GM12878 (cell line): Measurements from ENCODE around the gene ZNF618. TPM values are rescaled to one million over a fixed set of nuclear protein-coding genes. Genes with fewer than 3 reads are reported as not detected.

Experiments used
- ATAC-seq: fragments of 200-7000 bp; cut with Tn5 transposase; 3 replicates; pipeline ENCODE4 v1.9.1; 2020; ENCODE audit warnings: mild to moderate bottlenecking, moderate library complexity
- BruUV-seq: library from RNA; stranded (reverse); fragments of 400-500 nt; replicated peaks from 2 replicates; lab custom pipeline; 2021; lab: Mats Ljungman, UMichigan
- CTCF ChIA-PET: fragments of 300-600 bp; sonication (Branson Sonifier 250); formaldehyde crosslinking; extraction: SDS; loops from one replicate; lab custom pipeline; 2021; ENCODE audit warnings: inconsistent platforms; lab: Yijun Ruan, JAX
- POLR2A ChIA-PET: fragments of 350-600 bp; formaldehyde crosslinking; extraction: SDS; loops from one replicate; lab custom pipeline; 2021; ENCODE audit warnings: inconsistent platforms; lab: Charles Lee
- RAD21 ChIA-PET: fragments of 300-600 bp; sonication (Branson Sonifier 250); formaldehyde crosslinking; loops from one replicate; lab custom pipeline; 2023; ENCODE audit warnings: antibody characterized with exemption; ENCODE audit not compliant: unreplicated experiment; lab: Charles Lee
- SMC1A ChIA-PET: fragments of 300-600 bp; sonication (Branson Sonifier 250); formaldehyde crosslinking; loops from one replicate; lab custom pipeline; 2023; ENCODE audit not compliant: unreplicated experiment, uncharacterized antibody; lab: Charles Lee
- DNase-seq: peaks from one replicate; pipeline ENCODE4 v3.0.0-alpha.2; 2011; ENCODE audit warnings: low read depth, low spot score
- FAIRE-seq: peaks from 3 replicates; lab custom pipeline; 2011; peaks lifted over from hg19 to GRCh38; lab: Jason Lieb, UNC
- H2AFZ ChIP-seq: 2 replicates; pipeline ENCODE4 v1.6.0; 2011; ENCODE audit warnings: low read depth, low read length, control low read depth; ENCODE audit not compliant: control insufficient read depth
- H3K27ac ChIP-seq: 2 replicates; pipeline ENCODE4 v1.5.1; 2011; ENCODE audit warnings: control low read depth; ENCODE audit not compliant: control insufficient read depth, insufficient read depth
- H3K27me3 ChIP-seq, 2 experiments: replicated peaks in 1 of 2; 2 replicates each; pipeline versions ENCODE4 v1.6.0 to v1.6.1; 2011; ENCODE audit warnings: low read length in 1 of 2; ENCODE audit not compliant: control insufficient read depth in 2 of 2, insufficient read depth in 2 of 2
- H3K36me3 ChIP-seq, 2 experiments: 2 replicates each; pipeline ENCODE4 v1.5.1; 2011; ENCODE audit warnings: low read length in 1 of 2; ENCODE audit not compliant: control insufficient read depth in 2 of 2, insufficient read depth in 2 of 2
- H3K4me1 ChIP-seq: 2 replicates; pipeline ENCODE4 v1.6.1; 2011; ENCODE audit warnings: mild to moderate bottlenecking, low read length, moderate library complexity, mixed read lengths; ENCODE audit not compliant: control insufficient read depth, insufficient read depth
- H3K4me2 ChIP-seq: 2 replicates; pipeline ENCODE4 v1.6.0; 2011; ENCODE audit warnings: control low read depth; ENCODE audit not compliant: control insufficient read depth, insufficient read depth
- H3K4me3 ChIP-seq: fragments of 200-600 bp; sonication (generic); 2 replicates; pipeline ENCODE4 v1.5.1; 2016
- H3K79me2 ChIP-seq: 2 replicates; pipeline ENCODE4 v1.6.0; 2011; ENCODE audit warnings: low read length; ENCODE audit not compliant: control insufficient read depth, insufficient read depth
- H3K9ac ChIP-seq: 2 replicates; pipeline ENCODE4 v1.8.0; 2011; ENCODE audit warnings: low read length, control low read depth, mixed read lengths; ENCODE audit not compliant: control insufficient read depth, insufficient read depth
- H3K9me3 ChIP-seq: replicated peaks from 3 replicates; pipeline ENCODE4 v1.5.1; 2011; ENCODE audit warnings: mild to moderate bottlenecking, low read length; ENCODE audit not compliant: control insufficient read depth, insufficient read depth
- H4K20me1 ChIP-seq: 2 replicates; pipeline ENCODE4 v1.6.0; 2011; ENCODE audit not compliant: control insufficient read depth, insufficient read depth
- CBFB ChIP-seq: IDR thresholded peaks from 2 replicates; pipeline ENCODE4 v1.6.1; 2016; ENCODE audit warnings: antibody characterized with exemption, low read depth
- E4F1 ChIP-seq: fragments of 450-650 bp; IDR thresholded peaks from 2 replicates; pipeline ENCODE4 v1.6.1; 2018; ENCODE audit warnings: borderline replicate concordance, mild to moderate bottlenecking; ENCODE audit not compliant: partially characterized antibody
- EZH2 ChIP-seq: IDR thresholded peaks from 2 replicates; pipeline ENCODE4 v1.6.1; 2012; ENCODE audit warnings: low read depth, mild to moderate bottlenecking, control low read depth, inconsistent platforms, low read length, borderline replicate concordance; ENCODE audit not compliant: control insufficient read depth
- HDGF ChIP-seq: fragments of 450-650 bp; IDR thresholded peaks from 2 replicates; pipeline ENCODE4 v1.6.1; 2016; ENCODE audit warnings: antibody characterized with exemption
- PML ChIP-seq: IDR thresholded peaks from 2 replicates; pipeline ENCODE4 v1.6.1; 2012; ENCODE audit warnings: low read length, inconsistent platforms
- RAD51 ChIP-seq: fragments of 450-650 bp; IDR thresholded peaks from 2 replicates; pipeline ENCODE4 v1.6.1; 2016; ENCODE audit warnings: moderate library complexity, mild to moderate bottlenecking, inconsistent platforms
- RELA ChIP-seq: fragments of 450-650 bp; IDR thresholded peaks from 2 replicates; pipeline ENCODE4 v1.8.0; 2014; ENCODE audit warnings: borderline replicate concordance; ENCODE audit not compliant: partially characterized antibody
- WGBS: methylation state at CpG from one replicate; pipeline ENCODE4 v1.1.6; 2016; ENCODE audit warnings: low lambda C conversion rate; ENCODE audit not compliant: insufficient replicate concordance, insufficient coverage; ENCODE audit errors: missing lambda C conversion rate; 5-methylcytosine and 5-hydroxymethylcytosine counted together
- in situ Hi-C: fragments of 300-500 bp; cut with MboI; formaldehyde crosslinking; loops from 9 replicates; pipeline ENCODE4 v1.14.3; 2018; ENCODE audit warnings: mixed read lengths
- intact Hi-C: fragments of 100-400 bp; cut with micrococcal nuclease; formaldehyde crosslinking; loops from one replicate; pipeline ENCODE4 v1.14.2; 2022; ENCODE audit not compliant: unreplicated experiment
- polyA plus RNA-seq, 11 experiments: library from polyadenylated mRNA; depleted of rRNA in 4 of 11; unstranded in 6 of 11; stranded (reverse) in 5 of 11; fragments of >200 nt; fragmentation: Nextera tagmentation in 4 of 11; fragmentation: Illumina TruSeq in 1 of 11; extraction: Ambion mirVana in 4 of 11; extraction: Trizol in 1 of 11; gene quantifications; 1 replicate in 1 of 11; 2 replicates in 10 of 11; pipeline versions ENCODE4 v1.2.1 to v1.2.3, GENCODE V29; 2011 to 2016; ENCODE audit warnings: inconsistent platforms in 2 of 11, missing spikeins in 2 of 11, low read depth in 1 of 11
- total RNA-seq, 4 experiments: library from RNA; depleted of rRNA in 3 of 4; stranded (reverse); fragments of >200 nt in 3 of 4; fragmentation: Illumina TruSeq in 1 of 4; extraction: Trizol in 1 of 4; gene quantifications; 2 replicates each; pipeline versions ENCODE4 v1.2.1 to v1.2.3, GENCODE V29; 2013 to 2021

ZNF618 gene
- total and polyA plus RNA-seq, 10 of the 15 experiments (the other 5 are each of a cell fraction or from before 2014, with no cell fraction given) = 0.01 to 0.24 (median 0.06) TPM; not detected in 2

DNA sequence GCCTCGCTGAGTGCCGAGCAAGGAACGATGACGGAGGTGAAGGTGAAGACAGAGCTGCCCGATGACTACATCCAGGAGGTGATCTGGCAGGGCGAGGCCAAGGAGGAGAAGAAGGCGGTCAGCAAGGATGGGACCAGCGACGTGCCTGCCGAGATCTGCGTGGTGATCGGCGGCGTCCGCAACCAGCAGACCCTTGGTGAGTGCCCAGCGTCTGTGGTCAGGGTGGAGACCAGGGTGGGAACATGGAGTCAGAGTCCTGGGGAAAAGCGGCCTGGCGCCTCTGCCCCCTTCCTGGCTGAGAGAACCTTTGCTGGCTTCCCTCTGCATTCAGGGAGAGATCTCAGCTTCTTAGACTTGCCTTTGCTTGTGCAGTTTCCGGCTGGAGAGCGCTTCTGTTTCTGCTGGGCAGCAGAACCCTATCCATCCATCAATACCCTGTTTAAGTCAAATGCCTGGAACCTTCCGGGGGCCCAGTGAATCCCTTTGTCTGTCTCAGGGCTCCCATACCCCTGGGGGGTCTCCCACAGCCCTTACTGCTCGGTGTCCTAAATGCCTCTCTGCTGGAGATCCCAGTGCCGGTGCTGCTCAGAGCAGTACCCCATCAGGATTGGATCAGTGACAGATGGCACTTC lies 112.4 kb downstream of the ZNF618 start:
- in situ Hi-C loops (no loop called here), intact Hi-C loops (no loop called here)

More for the DNA sequence above, 112.4 kb downstream of the ZNF618 start:
- no peaks in the 10 kb centered on the region for H3K4me1 ChIP-seq
- CTCF ChIA-PET = no interaction called here
- no peak overlapping the region for H3K4me3 ChIP-seq
- no peak for TF ChIP-seq RAD51
- TF ChIP-seq PML = no peak
- TF ChIP-seq CBFB = no peak
- no peak for TF ChIP-seq E4F1
- TF ChIP-seq RELA = no peak
- no peak for TF ChIP-seq EZH2
- no peak for TF ChIP-seq HDGF
- no peak overlapping the region for H2AFZ ChIP-seq
- 57% methylated on average over 23 of the region's 23 CpGs for WGBS
- no peaks in the 10 kb centered on the region for H3K9me3 ChIP-seq
- H3K36me3 ChIP-seq = no peaks in the 10 kb centered on the region
- H4K20me1 ChIP-seq = no peaks in the 10 kb centered on the region
- ATAC-seq = no peak
- H3K4me2 ChIP-seq = no peak overlapping the region
- no peak for FAIRE-seq
- no peaks in the 10 kb centered on the region for H3K79me2 ChIP-seq
- peaks cover 0 to 2% of the 10 kb centered on the region in 2 experiments; a peak in 3 of 4 replicates for H3K27me3 ChIP-seq
- H3K9ac ChIP-seq = no peak overlapping the region
- DNase-seq = no peak
- SMC1A ChIA-PET = no interaction called here
- POLR2A ChIA-PET = no interaction called here
- RAD21 ChIA-PET = no interaction called here
- no TSS peak for BruUV-seq
- no peak overlapping the region for H3K27ac ChIP-seq
